Glutamatergic neuron (in vitro differentiated cells): ENCODE data around the gene ANO4. TPM values are rescaled to one million over a fixed set of nuclear protein-coding genes. Genes with fewer than 3 reads are reported as not detected.

ENCODE experiments used
- DNase-seq: peaks from one replicate; pipeline ENCODE4 v3.0.0; 2022
- H3K27ac Mint-ChIP-seq: one replicate; pipeline ENCODE4 v1.8.0; 2020; ENCODE audit warnings: mild to moderate bottlenecking, mixed read lengths, inconsistent platforms; ENCODE audit not compliant: unreplicated experiment
- H3K27me3 Mint-ChIP-seq: one replicate; pipeline ENCODE4 v1.8.0; 2020; ENCODE audit warnings: mild to moderate bottlenecking, moderate library complexity, mixed read lengths, inconsistent platforms; ENCODE audit not compliant: unreplicated experiment
- H3K36me3 Mint-ChIP-seq: one replicate; pipeline ENCODE4 v1.8.0; 2020; ENCODE audit warnings: mild to moderate bottlenecking, mixed read lengths, inconsistent platforms; ENCODE audit not compliant: unreplicated experiment
- H3K4me1 Mint-ChIP-seq: one replicate; pipeline ENCODE4 v1.8.0; 2020; ENCODE audit warnings: mild to moderate bottlenecking, low read depth, mixed read lengths, inconsistent platforms; ENCODE audit not compliant: unreplicated experiment
- H3K4me3 Mint-ChIP-seq: one replicate; pipeline ENCODE4 v1.8.0; 2020; ENCODE audit warnings: mild to moderate bottlenecking, mixed read lengths, inconsistent platforms; ENCODE audit not compliant: unreplicated experiment
- H3K9me3 Mint-ChIP-seq: one replicate; pipeline ENCODE4 v1.8.0; 2020; ENCODE audit warnings: mild to moderate bottlenecking, moderate library complexity, mixed read lengths, inconsistent platforms; ENCODE audit not compliant: unreplicated experiment
- total RNA-seq: library from RNA; stranded (reverse); fragmentation: NEBNext Ultra II Directional; extraction: Animal tissue kit (Norgen Biotek cat#: 25700); gene quantifications from one replicate; pipeline ENCODE4 v1.2.1, GENCODE V29; 2021; ENCODE audit not compliant: unreplicated experiment
- TF ChIP-seq, protein P1 (sequence below): fragments of 200-600 bp; sonication (generic); IDR thresholded peaks from one replicate; pipeline ENCODE4 v1.5.0; 2021; ENCODE audit not compliant: partially characterized antibody, unreplicated experiment

The ANO4 gene
- total RNA-seq, 1 donor from 2014 or later: 38.0 TPM

DNA sequence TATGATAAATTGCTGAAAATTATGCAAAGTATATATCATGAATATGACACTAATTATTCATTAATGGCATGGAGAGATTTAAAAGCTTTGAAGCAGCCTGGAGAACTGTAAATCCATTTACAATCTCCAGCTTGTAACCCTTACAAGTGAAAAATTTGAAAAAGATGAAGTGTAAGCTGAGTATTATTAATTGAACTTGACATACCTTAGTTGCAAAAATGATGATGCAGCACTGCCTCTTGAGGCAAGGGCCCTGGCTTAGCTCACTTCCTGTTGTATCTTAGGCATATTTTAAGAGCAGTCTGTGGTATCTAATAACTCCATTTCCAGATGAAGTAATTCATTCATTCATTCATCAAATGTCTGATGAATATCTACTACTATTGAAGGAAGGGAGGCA lies 158.6 kb downstream of the ANO4 start:
- TF ChIP-seq, protein P1, sequence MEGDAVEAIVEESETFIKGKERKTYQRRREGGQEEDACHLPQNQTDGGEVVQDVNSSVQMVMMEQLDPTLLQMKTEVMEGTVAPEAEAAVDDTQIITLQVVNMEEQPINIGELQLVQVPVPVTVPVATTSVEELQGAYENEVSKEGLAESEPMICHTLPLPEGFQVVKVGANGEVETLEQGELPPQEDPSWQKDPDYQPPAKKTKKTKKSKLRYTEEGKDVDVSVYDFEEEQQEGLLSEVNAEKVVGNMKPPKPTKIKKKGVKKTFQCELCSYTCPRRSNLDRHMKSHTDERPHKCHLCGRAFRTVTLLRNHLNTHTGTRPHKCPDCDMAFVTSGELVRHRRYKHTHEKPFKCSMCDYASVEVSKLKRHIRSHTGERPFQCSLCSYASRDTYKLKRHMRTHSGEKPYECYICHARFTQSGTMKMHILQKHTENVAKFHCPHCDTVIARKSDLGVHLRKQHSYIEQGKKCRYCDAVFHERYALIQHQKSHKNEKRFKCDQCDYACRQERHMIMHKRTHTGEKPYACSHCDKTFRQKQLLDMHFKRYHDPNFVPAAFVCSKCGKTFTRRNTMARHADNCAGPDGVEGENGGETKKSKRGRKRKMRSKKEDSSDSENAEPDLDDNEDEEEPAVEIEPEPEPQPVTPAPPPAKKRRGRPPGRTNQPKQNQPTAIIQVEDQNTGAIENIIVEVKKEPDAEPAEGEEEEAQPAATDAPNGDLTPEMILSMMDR: no peak
- H3K36me3 Mint-ChIP-seq: no peaks in the 10 kb centered on the region
- H3K27ac Mint-ChIP-seq: no peak overlapping the region
- no peaks in the 10 kb centered on the region for H3K4me1 Mint-ChIP-seq
- no peaks in the 10 kb centered on the region for H3K9me3 Mint-ChIP-seq
- no peak overlapping the region for H3K4me3 Mint-ChIP-seq
- DNase-seq: no peak
- peaks cover 3% of the 10 kb centered on the region for H3K27me3 Mint-ChIP-seq

DNA sequence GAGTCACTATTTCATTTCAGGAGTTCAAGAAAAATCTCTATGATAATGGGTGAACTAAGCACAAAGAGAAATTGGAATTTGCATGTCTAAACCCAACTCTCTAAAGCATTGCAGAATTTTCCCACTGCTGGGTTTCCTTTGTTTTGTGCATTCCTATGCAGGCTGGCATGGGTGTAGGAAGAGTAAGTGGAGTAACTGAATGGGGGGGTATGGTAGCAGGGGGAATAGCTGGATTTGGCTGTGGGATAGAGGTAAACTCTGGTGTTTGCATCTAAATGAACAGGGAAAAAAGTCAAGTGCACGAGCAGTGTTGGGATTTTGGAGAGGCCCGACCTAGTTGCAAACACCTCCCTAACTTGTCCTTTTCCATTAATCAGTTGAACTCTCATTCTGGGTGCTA lies 159.1 kb downstream of the ANO4 start:
- Mint-ChIP-seq H3K4me1 (no peaks in the 10 kb centered on the region), H3K27ac (no peak overlapping the region), H3K27me3 (peaks cover 3% of the 10 kb centered on the region), H3K9me3 (no peaks in the 10 kb centered on the region), H3K36me3 (no peaks in the 10 kb centered on the region), H3K4me3 (no peak overlapping the region)
- TF ChIP-seq, protein P1: no peak
- DNase-seq: no peak

DNA sequence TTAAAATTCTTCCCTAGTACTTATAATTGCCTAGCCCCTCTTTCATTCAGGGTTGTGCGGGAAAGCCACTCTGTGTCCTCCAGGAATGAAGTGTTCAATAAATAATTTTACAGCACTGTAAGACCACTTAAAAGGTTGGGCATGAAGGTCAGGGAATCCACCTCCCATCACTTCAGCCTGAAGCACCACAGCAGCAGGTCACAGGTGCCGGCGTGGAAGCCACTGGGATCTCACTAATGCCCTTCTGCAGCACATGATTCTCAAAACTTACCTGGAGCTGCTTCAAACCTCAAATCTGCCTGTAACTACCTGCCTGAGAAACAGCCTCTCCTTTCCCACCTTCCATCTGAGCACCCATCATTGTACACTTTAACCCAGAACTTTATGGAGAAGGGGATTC lies 159.5 kb downstream of the ANO4 start:
- H3K27ac Mint-ChIP-seq: no peak overlapping the region
- no peak overlapping the region for H3K4me3 Mint-ChIP-seq
- H3K27me3 Mint-ChIP-seq: peaks cover 3% of the 10 kb centered on the region
- H3K4me1 Mint-ChIP-seq: no peaks in the 10 kb centered on the region
- H3K9me3 Mint-ChIP-seq: no peaks in the 10 kb centered on the region
- TF ChIP-seq, protein P1: no peak
- H3K36me3 Mint-ChIP-seq: no peaks in the 10 kb centered on the region
- DNase-seq: no peak

DNA sequence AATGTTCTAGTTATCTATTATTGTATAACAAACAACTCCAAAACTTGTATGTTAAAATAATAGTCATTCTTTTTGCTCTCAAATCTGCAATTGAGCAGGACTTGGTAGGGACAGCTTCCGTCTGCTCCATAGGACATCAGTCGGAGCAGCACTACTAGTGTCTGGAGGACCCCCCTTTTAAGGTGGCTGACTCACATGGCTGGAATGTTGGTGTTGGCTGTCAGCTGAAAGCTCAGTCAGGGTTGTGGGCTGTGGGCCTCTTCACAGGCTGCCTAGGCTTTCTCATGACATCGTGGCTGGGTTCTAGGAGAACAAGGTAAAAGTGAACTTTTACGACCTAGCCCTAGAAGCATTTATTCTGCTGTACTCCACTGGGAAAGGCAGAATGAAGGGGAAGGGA lies 160.6 kb downstream of the ANO4 start:
- Mint-ChIP-seq H3K4me1 (no peaks in the 10 kb centered on the region), H3K27me3 (peaks cover 5% of the 10 kb centered on the region), H3K4me3 (no peak overlapping the region), H3K27ac (no peak overlapping the region), H3K9me3 (no peaks in the 10 kb centered on the region), H3K36me3 (no peaks in the 10 kb centered on the region)
- no peak for DNase-seq
- TF ChIP-seq, protein P1: no peak

DNA sequence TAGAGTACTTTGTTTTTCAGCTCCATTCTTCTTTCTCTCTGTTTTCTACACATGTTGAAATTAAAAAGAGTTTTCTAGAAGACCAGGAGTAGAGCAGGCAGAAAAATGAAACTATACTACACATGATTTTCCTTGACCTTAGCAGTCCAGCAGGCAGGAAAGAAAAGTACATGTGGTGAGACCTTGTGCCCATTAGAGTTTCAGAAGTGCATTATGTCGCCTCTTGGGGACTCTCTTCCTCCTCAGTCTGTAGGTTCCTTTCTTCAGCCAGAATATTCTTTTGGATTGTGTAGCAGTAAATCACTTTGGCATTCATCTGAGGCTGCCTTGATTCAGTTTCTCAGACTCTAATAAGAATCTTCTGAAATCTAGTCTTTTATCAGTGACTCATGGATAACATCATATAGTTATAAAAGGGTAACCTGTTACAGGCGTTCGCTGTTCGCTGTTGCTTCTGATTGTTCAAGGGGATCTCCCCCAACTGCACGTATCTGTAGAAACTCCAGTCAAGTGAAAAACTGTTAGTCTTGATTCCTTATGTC lies 161.8 kb downstream of the ANO4 start:
- no peaks in the 10 kb centered on the region for H3K4me1 Mint-ChIP-seq

More for the DNA sequence above, 161.8 kb downstream of the ANO4 start:
- Mint-ChIP-seq H3K27ac (no peak overlapping the region), H3K27me3 (peaks cover 5% of the 10 kb centered on the region), H3K36me3 (no peaks in the 10 kb centered on the region), H3K9me3 (no peaks in the 10 kb centered on the region), H3K4me3 (no peak overlapping the region)
- TF ChIP-seq, protein P1: no peak
- no peak for DNase-seq
